NCI-H2029 treated with DMSO at 0.1 percent for 48 hours (cell line): Measurements from ENCODE around the gene COL16A1.

Experiments
- DNase-seq: peaks from one replicate; lab custom pipeline; 2025; lab: John Stamatoyannopoulos, UW

The COL16A1 gene

GRCh38 chr1:31703431-31704270 lies at the start of gene COL16A1:
COL16A1 (minus strand) TSS chr1:31704017; CDS start chr1:31702193, 1,824 bp downstream.
- no peak for DNase-seq

- no peak for DNase-seq
These were observed 49.2 kb upstream of the COL16A1 start for GRCh38 chr1:31752952-31753475.

- no peak for DNase-seq
These were observed 48.4 kb upstream of the COL16A1 start for GRCh38 chr1:31752258-31752657.

GRCh38 chr1:31751822-31752241 lies 48.0 kb upstream of the COL16A1 start:
- DNase-seq, result no peak

GRCh38 chr1:31750858-31751510 lies 47.2 kb upstream of the COL16A1 start:
- DNase-seq, result no peak

GRCh38 chr1:31749785-31750735 lies 46.2 kb upstream of the COL16A1 start:
- DNase-seq, result no peak

GRCh38 chr1:31748365-31748764 lies 44.5 kb upstream of the COL16A1 start:
- no peak for DNase-seq

- DNase-seq, result no peak
These were observed 43.5 kb upstream of the COL16A1 start for GRCh38 chr1:31747304-31747703.

GRCh38 chr1:31746687-31747086 lies 42.9 kb upstream of the COL16A1 start:
- no peak for DNase-seq

GRCh38 chr1:31745946-31746670 lies 42.3 kb upstream of the COL16A1 start:
- no peak for DNase-seq

GRCh38 chr1:31745096-31745945 lies 41.5 kb upstream of the COL16A1 start:
- no peak for DNase-seq

- DNase-seq, result no peak
These were observed 40.5 kb upstream of the COL16A1 start for GRCh38 chr1:31744165-31744888.

GRCh38 chr1:31742462-31743212 lies 38.8 kb upstream of the COL16A1 start:
- DNase-seq, result no peak

- DNase-seq, result no peak
These were observed 35.5 kb upstream of the COL16A1 start for GRCh38 chr1:31739346-31739745.

- no peak for DNase-seq
These were observed 32.9 kb upstream of the COL16A1 start for GRCh38 chr1:31736675-31737074.

- DNase-seq, result no peak
These were observed 31.8 kb upstream of the COL16A1 start for GRCh38 chr1:31735571-31735970.

GRCh38 chr1:31734582-31735107 lies 30.8 kb upstream of the COL16A1 start:
- DNase-seq, result no peak

- no peak for DNase-seq
These were observed 29.8 kb upstream of the COL16A1 start for GRCh38 chr1:31733389-31734219.
